Measurements from ENCODE around the gene BRD3.

- TF ChIP-seq EZH2 (IDR thresholded peaks at IDR 0.05; ENCODE audit: insufficient read depth, low read length) = no peak
- TF ChIP-seq, protein P1, sequence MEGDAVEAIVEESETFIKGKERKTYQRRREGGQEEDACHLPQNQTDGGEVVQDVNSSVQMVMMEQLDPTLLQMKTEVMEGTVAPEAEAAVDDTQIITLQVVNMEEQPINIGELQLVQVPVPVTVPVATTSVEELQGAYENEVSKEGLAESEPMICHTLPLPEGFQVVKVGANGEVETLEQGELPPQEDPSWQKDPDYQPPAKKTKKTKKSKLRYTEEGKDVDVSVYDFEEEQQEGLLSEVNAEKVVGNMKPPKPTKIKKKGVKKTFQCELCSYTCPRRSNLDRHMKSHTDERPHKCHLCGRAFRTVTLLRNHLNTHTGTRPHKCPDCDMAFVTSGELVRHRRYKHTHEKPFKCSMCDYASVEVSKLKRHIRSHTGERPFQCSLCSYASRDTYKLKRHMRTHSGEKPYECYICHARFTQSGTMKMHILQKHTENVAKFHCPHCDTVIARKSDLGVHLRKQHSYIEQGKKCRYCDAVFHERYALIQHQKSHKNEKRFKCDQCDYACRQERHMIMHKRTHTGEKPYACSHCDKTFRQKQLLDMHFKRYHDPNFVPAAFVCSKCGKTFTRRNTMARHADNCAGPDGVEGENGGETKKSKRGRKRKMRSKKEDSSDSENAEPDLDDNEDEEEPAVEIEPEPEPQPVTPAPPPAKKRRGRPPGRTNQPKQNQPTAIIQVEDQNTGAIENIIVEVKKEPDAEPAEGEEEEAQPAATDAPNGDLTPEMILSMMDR (IDR thresholded peaks at IDR 0.05; ENCODE audit: insufficient read depth, low read depth, low read length) = no peak
Observed at GRCh38 chr9:133981958-133982681, 85.7 kb downstream of the BRD3 start.

Data from astrocyte (in vitro differentiated cells and primary cell).